ENCODE data around the gene FADD. TPM values are rescaled to one million over a fixed set of nuclear protein-coding genes. Genes with fewer than 3 reads are reported as not detected.
A peak's percentile ranks its signal among the peaks of the same experiment; 100 is the strongest.

FADD gene
- polyA plus RNA-seq, 3 donors, result 5.4 to 9.5 (median 7.7) TPM

DNA sequence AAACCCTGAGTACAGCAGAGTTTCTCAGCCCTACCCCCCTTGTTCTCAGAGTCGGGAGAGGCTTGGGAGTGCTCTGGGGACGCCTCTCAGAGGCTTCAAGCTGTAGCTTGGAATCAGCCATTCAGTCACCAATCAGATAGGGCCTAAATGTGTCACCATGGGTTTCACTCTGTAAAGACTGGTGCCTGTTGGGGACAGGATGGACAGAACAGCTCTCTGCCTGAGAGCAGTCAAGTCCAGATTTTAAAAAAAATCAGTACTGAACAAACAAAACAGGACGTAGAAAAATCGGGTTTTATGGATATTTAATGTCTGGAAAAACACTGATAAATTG lies 1.3 kb downstream of the FADD start:
- H3K4me1 ChIP-seq (ENCODE audit: control insufficient read depth in 1 of 2, insufficient read depth in 2 of 2, low read length in 2 of 2), result peaks cover 26 to 36% of the 10 kb centered on the region in 2 donors
- intact Hi-C loops (cut with micrococcal nuclease), result loop anchor here (5.0 to 10.0 kb wide), 4 partner anchors 68 to 907 kb away; partner anchors contain the start of gene PPFIA1 (in 1 of the 2)

GRCh38 chr11:70205049-70205725 lies 2.1 kb downstream of the FADD start:
- H3K9ac ChIP-seq (ENCODE audit: insufficient read depth, low read length, poor library complexity, severe bottlenecking), result no peak overlapping the region
- no peak for DNase-seq
- H3K79me2 ChIP-seq (ENCODE audit: insufficient read depth, low read length), result peaks cover 50% of the 10 kb centered on the region
- H2AFZ ChIP-seq (ENCODE audit: insufficient read depth, low read depth, low read length, poor library complexity, severe bottlenecking), result no peak overlapping the region
- peaks cover 36 to 50% of the 10 kb centered on the region in 2 donors for H3K36me3 ChIP-seq (replicated peaks in 1 of 2; ENCODE audit: control insufficient read depth in 1 of 2, insufficient read depth in 2 of 2, low read length in 2 of 2)
- no peak overlapping the region for H3K4me3 ChIP-seq (replicated peaks in 1 of 3; ENCODE audit: low read depth in 2 of 3, low read length in 3 of 3)
- peaks cover 4 to 7% (median 5%) of the 10 kb centered on the region in 3 donors for H3K27me3 Mint-ChIP-seq (ENCODE audit: low read depth in 3 of 3)
- H4K20me1 ChIP-seq (ENCODE audit: insufficient read depth, low read length), result peaks cover 62% of the 10 kb centered on the region
- 93% methylated on average over 12 of the region's 12 CpGs for WGBS (ENCODE audit: insufficient coverage)
- TF ChIP-seq, protein P1, sequence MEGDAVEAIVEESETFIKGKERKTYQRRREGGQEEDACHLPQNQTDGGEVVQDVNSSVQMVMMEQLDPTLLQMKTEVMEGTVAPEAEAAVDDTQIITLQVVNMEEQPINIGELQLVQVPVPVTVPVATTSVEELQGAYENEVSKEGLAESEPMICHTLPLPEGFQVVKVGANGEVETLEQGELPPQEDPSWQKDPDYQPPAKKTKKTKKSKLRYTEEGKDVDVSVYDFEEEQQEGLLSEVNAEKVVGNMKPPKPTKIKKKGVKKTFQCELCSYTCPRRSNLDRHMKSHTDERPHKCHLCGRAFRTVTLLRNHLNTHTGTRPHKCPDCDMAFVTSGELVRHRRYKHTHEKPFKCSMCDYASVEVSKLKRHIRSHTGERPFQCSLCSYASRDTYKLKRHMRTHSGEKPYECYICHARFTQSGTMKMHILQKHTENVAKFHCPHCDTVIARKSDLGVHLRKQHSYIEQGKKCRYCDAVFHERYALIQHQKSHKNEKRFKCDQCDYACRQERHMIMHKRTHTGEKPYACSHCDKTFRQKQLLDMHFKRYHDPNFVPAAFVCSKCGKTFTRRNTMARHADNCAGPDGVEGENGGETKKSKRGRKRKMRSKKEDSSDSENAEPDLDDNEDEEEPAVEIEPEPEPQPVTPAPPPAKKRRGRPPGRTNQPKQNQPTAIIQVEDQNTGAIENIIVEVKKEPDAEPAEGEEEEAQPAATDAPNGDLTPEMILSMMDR (IDR thresholded peaks at IDR 0.05), result no peak
- no peak overlapping the region for H3K4me2 ChIP-seq (replicated peaks; ENCODE audit: extremely low read depth, low read length, poor library complexity, severe bottlenecking)
- H3K4me1 ChIP-seq (ENCODE audit: control insufficient read depth in 1 of 2, insufficient read depth in 2 of 2, low read length in 2 of 2), result peaks cover 26 to 36% of the 10 kb centered on the region in 2 donors
- H3K9me3 Mint-ChIP-seq, result peaks cover 0 to 3% (median 0%) of the 10 kb centered on the region in 7 donors
- H3K36me3 Mint-ChIP-seq, result peaks cover 53 to 57% of the 10 kb centered on the region in 2 donors
- H3K4me3 Mint-ChIP-seq, result peak overlapping the region in 1 of 2 donors; percentile 89
- H3K27ac Mint-ChIP-seq, result peak overlapping the region in 6 of 7 donors; percentile 20 to 99 (median 96)
- H3K4me1 Mint-ChIP-seq, result peaks cover 42% of the 10 kb centered on the region
- no peaks in the 10 kb centered on the region for H3K9me3 ChIP-seq (replicated peaks in 1 of 2; ENCODE audit: control insufficient read depth in 1 of 2, insufficient read depth in 1 of 2, low read length in 2 of 2)
- H3K27ac ChIP-seq (ENCODE audit: low read depth in 1 of 2, low read length in 2 of 2), result peak overlapping the region in 1 of 2 donors; percentile 95
- intact Hi-C loops (cut with micrococcal nuclease), result loop anchor here in 1 of 2 donors (10.0 kb wide), 1 partner anchor 220 kb away; no protein-coding TSS in a partner anchor
- H3K27me3 ChIP-seq (ENCODE audit: control insufficient read depth in 2 of 2, insufficient read depth in 2 of 2, low read length in 2 of 2), result no peaks in the 10 kb centered on the region

More for the DNA sequence above, 1.3 kb downstream of the FADD start:
- Histone ChIP-seq H3K9ac (ENCODE audit: insufficient read depth, low read length, poor library complexity, severe bottlenecking) (peak overlapping the region; percentile 99), H3K36me3 (replicated peaks in 1 of 2; ENCODE audit: control insufficient read depth in 1 of 2, insufficient read depth in 2 of 2, low read length in 2 of 2) (peaks cover 36 to 48% of the 10 kb centered on the region in 2 donors), H3K4me3 (replicated peaks in 1 of 3; ENCODE audit: low read depth in 2 of 3, low read length in 3 of 3) (peak overlapping the region; percentile 81 to 94 (median 83)), H3K27me3 (ENCODE audit: control insufficient read depth in 2 of 2, insufficient read depth in 2 of 2, low read length in 2 of 2) (peaks cover 0 to 2% of the 10 kb centered on the region in 2 donors), H2AFZ (ENCODE audit: insufficient read depth, low read depth, low read length, poor library complexity, severe bottlenecking) (peak overlapping the region; percentile 85), H3K4me2 (replicated peaks; ENCODE audit: extremely low read depth, low read length, poor library complexity, severe bottlenecking) (peak overlapping the region; percentile 78), H3K9me3 (replicated peaks in 1 of 2; ENCODE audit: control insufficient read depth in 1 of 2, insufficient read depth in 1 of 2, low read length in 2 of 2) (no peaks in the 10 kb centered on the region), H3K79me2 (ENCODE audit: insufficient read depth, low read length) (peaks cover 50% of the 10 kb centered on the region), H4K20me1 (ENCODE audit: insufficient read depth, low read length) (peaks cover 55% of the 10 kb centered on the region), H3K27ac (ENCODE audit: low read depth in 1 of 2, low read length in 2 of 2) (peak overlapping the region; percentile 86 to 95)
- peak in 1 of 3 donors; percentile 23 for DNase-seq
- Mint-ChIP-seq H3K27me3 (ENCODE audit: low read depth in 3 of 3) (peaks cover 7 to 14% (median 11%) of the 10 kb centered on the region in 3 donors), H3K27ac (peak overlapping the region; percentile 94 to 99 (median 95)), H3K4me3 (peak overlapping the region; percentile 89 to 91), H3K36me3 (peaks cover 52% of the 10 kb centered on the region in 2 donors), H3K4me1 (peaks cover 42% of the 10 kb centered on the region), H3K9me3 (peaks cover 0 to 3% (median 0%) of the 10 kb centered on the region in 7 donors)
- WGBS (ENCODE audit: insufficient coverage), result 82% methylated on average over 2 of the region's 4 CpGs
- TF ChIP-seq, protein P1 (IDR thresholded peaks at IDR 0.05), result no peak
